SK-N-SH (cell line): ENCODE data around the gene TDRD12. TPM values are rescaled to one million over a fixed set of nuclear protein-coding genes. Genes with fewer than 3 reads are reported as not detected.

Experiments used
- CHD2 ChIP-seq: fragments of 150-350 bp; IDR thresholded peaks from 2 replicates; pipeline ENCODE4 v1.6.1; 2018; ENCODE audit warnings: low read length; ENCODE audit not compliant: partially characterized antibody
- EZH2phosphoT487 ChIP-seq: fragments of 200-600 bp; sonication (generic); IDR thresholded peaks from 2 replicates; pipeline ENCODE4 v1.6.1; 2017; ENCODE audit warnings: low read depth, mixed run types, mild to moderate bottlenecking, antibody characterized with exemption, moderate library complexity, borderline replicate concordance
- FOSL2 ChIP-seq: IDR thresholded peaks from 2 replicates; pipeline ENCODE4 v1.4.0; 2012; ENCODE audit warnings: low read depth, mild to moderate bottlenecking, moderate library complexity, borderline replicate concordance
- FOXJ3 ChIP-seq: sonication (generic); formaldehyde crosslinking; IDR thresholded peaks from 2 replicates; pipeline ENCODE4 v1.5.1; 2020; ENCODE audit warnings: mild to moderate bottlenecking, missing genetic modification reagents
- GABPA ChIP-seq: IDR thresholded peaks from 2 replicates; pipeline ENCODE4 v1.4.0; 2012; ENCODE audit warnings: low read depth, mild to moderate bottlenecking
- GATA2 ChIP-seq: sonication (generic); formaldehyde crosslinking; IDR thresholded peaks from 2 replicates; pipeline ENCODE4 v1.5.0; 2020; ENCODE audit warnings: mild to moderate bottlenecking, missing genetic modification reagents
- IRF3 ChIP-seq: fragments of 150-350 bp; IDR thresholded peaks from 2 replicates; pipeline ENCODE4 v1.6.1; 2016; ENCODE audit warnings: mild to moderate bottlenecking, low read depth, low read length
- NRF1 ChIP-seq: IDR thresholded peaks from 2 replicates; pipeline ENCODE4 v1.6.1; 2012; ENCODE audit warnings: low read depth, mild to moderate bottlenecking, low read length
- PBX3 ChIP-seq: IDR thresholded peaks from 2 replicates; pipeline ENCODE4; 2012
- POLR2AphosphoS5 ChIP-seq: IDR thresholded peaks from 2 replicates; pipeline ENCODE4 v1.6.1; 2012; ENCODE audit warnings: low read depth, low read length
- RCOR1 ChIP-seq: fragments of 150-350 bp; IDR thresholded peaks from 2 replicates; pipeline ENCODE4 v1.6.1; 2017; ENCODE audit warnings: antibody characterized with exemption, low read length
- SIN3A ChIP-seq: IDR thresholded peaks from 2 replicates; pipeline ENCODE4 v1.6.1; 2012; ENCODE audit warnings: low read depth, mild to moderate bottlenecking, low read length, moderate library complexity, borderline replicate concordance
- YY1 ChIP-seq: IDR thresholded peaks from 2 replicates; pipeline ENCODE4 v1.4.0; 2012; ENCODE audit warnings: low read depth, mild to moderate bottlenecking
- ZBTB33 ChIP-seq: IDR thresholded peaks from 2 replicates; pipeline ENCODE4 v1.4.0; 2012; ENCODE audit warnings: low read depth, borderline replicate concordance
- polyA plus RNA-seq, 3 experiments: library from polyadenylated mRNA; depleted of rRNA; stranded (reverse); fragments of >200 nt; gene quantifications; 2 replicates each; pipeline ENCODE4 v1.2.3, GENCODE V29; 2012
- TF ChIP-seq, protein P1 (sequence below): IDR thresholded peaks from 2 replicates; pipeline ENCODE4 v1.6.1; 2012; ENCODE audit warnings: mild to moderate bottlenecking, low read depth, low read length, moderate library complexity
- TF ChIP-seq, protein P2 (sequence below): IDR thresholded peaks from 2 replicates; pipeline ENCODE4 v1.4.0; 2012; ENCODE audit warnings: low read depth, borderline replicate concordance
- TF ChIP-seq, protein P3 (sequence below): IDR thresholded peaks from 2 replicates; pipeline ENCODE4 v1.4.0; 2012; ENCODE audit warnings: low read depth

TDRD12 gene
- polyA plus RNA-seq, 1 of the 3 experiments (the other 2 are of a cell fraction), result 0.05 TPM

- TF ChIP-seq, protein P1, sequence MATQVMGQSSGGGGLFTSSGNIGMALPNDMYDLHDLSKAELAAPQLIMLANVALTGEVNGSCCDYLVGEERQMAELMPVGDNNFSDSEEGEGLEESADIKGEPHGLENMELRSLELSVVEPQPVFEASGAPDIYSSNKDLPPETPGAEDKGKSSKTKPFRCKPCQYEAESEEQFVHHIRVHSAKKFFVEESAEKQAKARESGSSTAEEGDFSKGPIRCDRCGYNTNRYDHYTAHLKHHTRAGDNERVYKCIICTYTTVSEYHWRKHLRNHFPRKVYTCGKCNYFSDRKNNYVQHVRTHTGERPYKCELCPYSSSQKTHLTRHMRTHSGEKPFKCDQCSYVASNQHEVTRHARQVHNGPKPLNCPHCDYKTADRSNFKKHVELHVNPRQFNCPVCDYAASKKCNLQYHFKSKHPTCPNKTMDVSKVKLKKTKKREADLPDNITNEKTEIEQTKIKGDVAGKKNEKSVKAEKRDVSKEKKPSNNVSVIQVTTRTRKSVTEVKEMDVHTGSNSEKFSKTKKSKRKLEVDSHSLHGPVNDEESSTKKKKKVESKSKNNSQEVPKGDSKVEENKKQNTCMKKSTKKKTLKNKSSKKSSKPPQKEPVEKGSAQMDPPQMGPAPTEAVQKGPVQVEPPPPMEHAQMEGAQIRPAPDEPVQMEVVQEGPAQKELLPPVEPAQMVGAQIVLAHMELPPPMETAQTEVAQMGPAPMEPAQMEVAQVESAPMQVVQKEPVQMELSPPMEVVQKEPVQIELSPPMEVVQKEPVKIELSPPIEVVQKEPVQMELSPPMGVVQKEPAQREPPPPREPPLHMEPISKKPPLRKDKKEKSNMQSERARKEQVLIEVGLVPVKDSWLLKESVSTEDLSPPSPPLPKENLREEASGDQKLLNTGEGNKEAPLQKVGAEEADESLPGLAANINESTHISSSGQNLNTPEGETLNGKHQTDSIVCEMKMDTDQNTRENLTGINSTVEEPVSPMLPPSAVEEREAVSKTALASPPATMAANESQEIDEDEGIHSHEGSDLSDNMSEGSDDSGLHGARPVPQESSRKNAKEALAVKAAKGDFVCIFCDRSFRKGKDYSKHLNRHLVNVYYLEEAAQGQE, result no peak
- TF ChIP-seq SIN3A, result peak; percentile 38; the same call in 1 of the 2 replicates
- no peak for TF ChIP-seq EZH2phosphoT487
- TF ChIP-seq YY1, result no peak
- no peak for TF ChIP-seq GABPA
- no peak for TF ChIP-seq GATA2
- TF ChIP-seq, protein P2, sequence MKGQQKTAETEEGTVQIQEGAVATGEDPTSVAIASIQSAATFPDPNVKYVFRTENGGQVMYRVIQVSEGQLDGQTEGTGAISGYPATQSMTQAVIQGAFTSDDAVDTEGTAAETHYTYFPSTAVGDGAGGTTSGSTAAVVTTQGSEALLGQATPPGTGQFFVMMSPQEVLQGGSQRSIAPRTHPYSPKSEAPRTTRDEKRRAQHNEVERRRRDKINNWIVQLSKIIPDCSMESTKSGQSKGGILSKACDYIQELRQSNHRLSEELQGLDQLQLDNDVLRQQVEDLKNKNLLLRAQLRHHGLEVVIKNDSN, result no peak
- TF ChIP-seq PBX3, result peak; percentile 100
- TF ChIP-seq ZBTB33, result no peak
- TF ChIP-seq RCOR1, result no peak
- TF ChIP-seq POLR2AphosphoS5, result peak; percentile 69
- TF ChIP-seq, protein P3, sequence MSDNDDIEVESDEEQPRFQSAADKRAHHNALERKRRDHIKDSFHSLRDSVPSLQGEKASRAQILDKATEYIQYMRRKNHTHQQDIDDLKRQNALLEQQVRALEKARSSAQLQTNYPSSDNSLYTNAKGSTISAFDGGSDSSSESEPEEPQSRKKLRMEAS, result peak; percentile 61; the same call in 1 of the 2 replicates
- no peak for TF ChIP-seq FOXJ3 (CRISPR knock-in tag)
- peak; percentile 71 for TF ChIP-seq CHD2
- TF ChIP-seq IRF3, result peak; percentile 71
- no peak for TF ChIP-seq FOSL2
- TF ChIP-seq NRF1, result peak; percentile 55
- TF ChIP-seq, all 33 proteins: peak for 10
Measured at GRCh38 chr19:32674931-32675719, 44.4 kb upstream of the TDRD12 start, which contains the start of gene ANKRD27 (continued).
